Mesenchymal stem cell (in vitro differentiated cells and primary cell): ENCODE measurements around the gene LPCAT1.
"Not testable (repeated sequence)": the region's sequence is repeated elsewhere in the genome, so short reads cannot be mapped to it uniquely, and the experiment has no call there.

ENCODE experiments used
- DNase-seq: peaks from one replicate; pipeline ENCODE4 v3.0.0-alpha.2; 2013
- H2AFZ ChIP-seq: one replicate; pipeline ENCODE4 v1.6.1; 2013; ENCODE audit warnings: low read depth, mild to moderate bottlenecking, control low read depth, inconsistent platforms, low read length, moderate library complexity
- H2AK5ac ChIP-seq: 2 replicates; pipeline ENCODE4 v1.6.1; 2013; ENCODE audit warnings: low read length, moderate library complexity, mild to moderate bottlenecking, inconsistent platforms; ENCODE audit not compliant: severe bottlenecking
- H2BK120ac ChIP-seq: one replicate; pipeline ENCODE4 v1.6.1; 2013; ENCODE audit warnings: low read depth, mild to moderate bottlenecking, inconsistent platforms, low read length, moderate library complexity
- H2BK12ac ChIP-seq, 2 experiments: one replicate each; pipeline ENCODE4 v1.6.1; 2013; ENCODE audit warnings: inconsistent platforms in 2 of 2, low read length in 2 of 2, mild to moderate bottlenecking in 2 of 2, moderate library complexity in 2 of 2, control low read depth in 1 of 2
- H2BK15ac ChIP-seq: one replicate; pipeline ENCODE4 v1.6.1; 2013; ENCODE audit warnings: mild to moderate bottlenecking, low read depth, inconsistent platforms; ENCODE audit not compliant: poor library complexity, severe bottlenecking
- H2BK5ac ChIP-seq: 2 replicates; pipeline ENCODE4 v1.6.1; 2013; ENCODE audit warnings: low read depth, mild to moderate bottlenecking, low read length, control low read depth, inconsistent platforms; ENCODE audit not compliant: poor library complexity, severe bottlenecking
- H3K14ac ChIP-seq, 2 experiments: one replicate each; pipeline ENCODE4 v1.6.1; 2013; ENCODE audit warnings: inconsistent platforms in 2 of 2, low read length in 2 of 2, control low read depth in 1 of 2, mild to moderate bottlenecking in 1 of 2, moderate library complexity in 1 of 2
- H3K18ac ChIP-seq, 2 experiments: one replicate each; pipeline ENCODE4 v1.6.1; 2013; ENCODE audit warnings: inconsistent platforms in 2 of 2, low read length in 2 of 2, control low read depth in 1 of 2, low read depth in 1 of 2, mild to moderate bottlenecking in 1 of 2
- H3K23ac ChIP-seq, 2 experiments: one replicate each; pipeline ENCODE4 v1.6.1; 2013; ENCODE audit warnings: inconsistent platforms in 2 of 2, low read length in 2 of 2, mild to moderate bottlenecking in 2 of 2, moderate library complexity in 2 of 2, control low read depth in 1 of 2
- H3K27ac ChIP-seq: 2 replicates; pipeline ENCODE4 v1.5.1; 2013; ENCODE audit warnings: mild to moderate bottlenecking, moderate library complexity, low read length, control low read depth, inconsistent platforms; ENCODE audit not compliant: poor library complexity, severe bottlenecking
- H3K27me3 ChIP-seq, 2 experiments: 2 replicates each; pipeline versions ENCODE4 v1.6.1 to v1.7.0; 2013; ENCODE audit warnings: low read length in 2 of 2, mild to moderate bottlenecking in 2 of 2, moderate library complexity in 2 of 2, control low read depth in 1 of 2, inconsistent platforms in 1 of 2; ENCODE audit not compliant: control insufficient read depth in 1 of 2, insufficient read depth in 1 of 2
- H3K36me3 ChIP-seq, 2 experiments: 2 replicates each; pipeline versions ENCODE4 v1.6.1 to v1.7.0; 2013; ENCODE audit warnings: low read length in 2 of 2, control low read depth in 1 of 2, inconsistent platforms in 1 of 2, low read depth in 1 of 2, mild to moderate bottlenecking in 1 of 2; ENCODE audit not compliant: insufficient read depth in 2 of 2, control insufficient read depth in 1 of 2
- H3K4ac ChIP-seq, 2 experiments: one replicate each; pipeline ENCODE4 v1.6.1; 2013; ENCODE audit warnings: inconsistent platforms in 2 of 2, low read length in 2 of 2, mild to moderate bottlenecking in 2 of 2, moderate library complexity in 2 of 2, control low read depth in 1 of 2, low read depth in 1 of 2
- H3K4me1 ChIP-seq: 2 replicates; pipeline ENCODE4 v1.6.1; 2013; ENCODE audit warnings: low read depth, low read length, control low read depth; ENCODE audit not compliant: control insufficient read depth, insufficient read depth
- H3K4me2 ChIP-seq: 2 replicates; pipeline ENCODE4 v1.6.1; 2013; ENCODE audit warnings: low read length, mild to moderate bottlenecking, inconsistent platforms; ENCODE audit not compliant: poor library complexity, severe bottlenecking
- H3K4me3 ChIP-seq, 2 experiments: 2 replicates each; pipeline versions ENCODE4 v1.5.1 to v1.7.0; 2013; ENCODE audit warnings: low read length in 2 of 2, mild to moderate bottlenecking in 2 of 2, control low read depth in 1 of 2, low read depth in 1 of 2; ENCODE audit not compliant: insufficient read depth in 1 of 2
- H3K79me1 ChIP-seq: replicated peaks from 2 replicates; pipeline ENCODE4 v1.6.1; 2013; ENCODE audit warnings: mild to moderate bottlenecking, control low read depth, low read length, inconsistent platforms; ENCODE audit not compliant: poor library complexity, severe bottlenecking
- H3K9ac ChIP-seq: 2 replicates; pipeline ENCODE4 v1.7.0; 2013; ENCODE audit warnings: mild to moderate bottlenecking, low read length, moderate library complexity
- H3K9me3 ChIP-seq: 2 replicates; pipeline ENCODE4 v1.7.0; 2013; ENCODE audit warnings: mild to moderate bottlenecking, low read length; ENCODE audit not compliant: control insufficient read depth
- H4K8ac ChIP-seq: one replicate; pipeline ENCODE4 v1.6.1; 2013; ENCODE audit warnings: inconsistent platforms, mild to moderate bottlenecking, low read length, moderate library complexity
- H4K91ac ChIP-seq: one replicate; pipeline ENCODE4 v1.6.1; 2013; ENCODE audit warnings: mild to moderate bottlenecking, low read length, inconsistent platforms
- WGBS: methylation state at CpG from one replicate; pipeline ENCODE4 v1.1.7; 2013; ENCODE audit warnings: mixed read lengths; 5-methylcytosine and 5-hydroxymethylcytosine counted together

Gene LPCAT1

GRCh38 chr5:1477341-1477740 lies 46.4 kb downstream of the LPCAT1 start:
- no peak overlapping the region for H3K18ac ChIP-seq
- H3K27me3 ChIP-seq = no peaks in the 10 kb centered on the region
- no peaks in the 10 kb centered on the region for H3K9me3 ChIP-seq
- H3K79me1 ChIP-seq = peaks cover 6% of the 10 kb centered on the region
- H2AK5ac ChIP-seq = no peak overlapping the region
- no peak overlapping the region for H3K4me3 ChIP-seq
- no peak overlapping the region for H3K4me2 ChIP-seq
- H3K36me3 ChIP-seq = peaks cover 83 to 87% of the 10 kb centered on the region in 2 experiments
- H2BK5ac ChIP-seq = no peak overlapping the region
- H4K8ac ChIP-seq = no peak overlapping the region
- H3K4me1 ChIP-seq = peaks cover 4% of the 10 kb centered on the region
- H2BK15ac ChIP-seq = no peak overlapping the region
- peak overlapping the region; percentile 15 for H4K91ac ChIP-seq
- H3K9ac ChIP-seq = no peak overlapping the region
- H3K14ac ChIP-seq = no peak overlapping the region
- WGBS = 87% methylated on average over 16 of the region's 16 CpGs
- no peak overlapping the region for H3K27ac ChIP-seq
- H2BK12ac ChIP-seq = no peak overlapping the region
- H3K23ac ChIP-seq = no peak overlapping the region
- no peak overlapping the region for H2BK120ac ChIP-seq
- no peak overlapping the region for H2AFZ ChIP-seq
- no peak for DNase-seq
- H3K4ac ChIP-seq = no peak overlapping the region

GRCh38 chr5:1476967-1477310 lies 46.8 kb downstream of the LPCAT1 start:
- no peak overlapping the region for H2BK12ac ChIP-seq
- DNase-seq = no peak
- no peak overlapping the region for H3K4me2 ChIP-seq
- no peak overlapping the region for H2AK5ac ChIP-seq
- 98% methylated on average over 11 of the region's 11 CpGs for WGBS
- no peak overlapping the region for H2BK5ac ChIP-seq
- H3K4ac ChIP-seq = no peak overlapping the region
- no peak overlapping the region for H3K27ac ChIP-seq
- H3K4me3 ChIP-seq = no peak overlapping the region
- H3K9me3 ChIP-seq = no peaks in the 10 kb centered on the region
- H3K27me3 ChIP-seq = no peaks in the 10 kb centered on the region
- H3K14ac ChIP-seq = no peak overlapping the region
- peaks cover 4% of the 10 kb centered on the region for H3K79me1 ChIP-seq
- H4K91ac ChIP-seq = peak overlapping the region; percentile 15
- no peak overlapping the region for H3K18ac ChIP-seq
- peaks cover 86 to 88% of the 10 kb centered on the region in 2 experiments for H3K36me3 ChIP-seq
- H2BK120ac ChIP-seq = no peak overlapping the region
- H3K23ac ChIP-seq = no peak overlapping the region
- H4K8ac ChIP-seq = no peak overlapping the region
- no peak overlapping the region for H2AFZ ChIP-seq
- H2BK15ac ChIP-seq = no peak overlapping the region
- H3K9ac ChIP-seq = no peak overlapping the region
- peaks cover 4% of the 10 kb centered on the region for H3K4me1 ChIP-seq

GRCh38 chr5:1476181-1476966 lies 47.4 kb downstream of the LPCAT1 start:
- Histone ChIP-seq H3K18ac (no peak overlapping the region), H2BK12ac (no peak overlapping the region), H3K9ac (no peak overlapping the region), H3K4me2 (no peak overlapping the region), H3K4me3 (no peak overlapping the region), H3K9me3 (no peaks in the 10 kb centered on the region), H4K91ac (no peak overlapping the region), H2AK5ac (no peak overlapping the region), H3K36me3 (peaks cover 85 to 88% of the 10 kb centered on the region in 2 experiments), H3K23ac (no peak overlapping the region), H2AFZ (no peak overlapping the region), H3K4ac (no peak overlapping the region), H2BK5ac (no peak overlapping the region), H3K79me1 (peaks cover 5% of the 10 kb centered on the region), H3K27ac (no peak overlapping the region), H3K14ac (no peak overlapping the region), H3K4me1 (peaks cover 4% of the 10 kb centered on the region), H3K27me3 (no peaks in the 10 kb centered on the region), H2BK120ac (no peak overlapping the region), H4K8ac (no peak overlapping the region), H2BK15ac (no peak overlapping the region)
- no peak for DNase-seq
- 98% methylated on average over 27 of the region's 28 CpGs for WGBS

GRCh38 chr5:1475544-1475900 lies 48.2 kb downstream of the LPCAT1 start:
- H3K36me3 ChIP-seq = peaks cover 86 to 88% of the 10 kb centered on the region in 2 experiments
- not testable (repeated sequence) for H3K9ac ChIP-seq, H2AK5ac ChIP-seq, H3K23ac ChIP-seq, H2BK5ac ChIP-seq, H3K18ac ChIP-seq, H4K91ac ChIP-seq, H2BK120ac ChIP-seq, H2BK15ac ChIP-seq, H3K27ac ChIP-seq, H3K14ac ChIP-seq, H3K9me3 ChIP-seq, H4K8ac ChIP-seq, H3K4me1 ChIP-seq, H3K79me1 ChIP-seq, H3K27me3 ChIP-seq, H3K4me2 ChIP-seq, H2AFZ ChIP-seq, H3K4me3 ChIP-seq, DNase-seq, H3K4ac ChIP-seq, H2BK12ac ChIP-seq
- 96% methylated on average over 17 of the region's 17 CpGs for WGBS
